Measurements from ENCODE around the gene PER1.
A peak's percentile ranks its signal among the peaks of the same experiment; 100 is the strongest.

Gene PER1

GRCh38 chr17:8160741-8161221 is 8.6 kb upstream of the PER1 start:
- Histone ChIP-seq H3K79me1 (replicated peaks; ENCODE audit: low read length, poor library complexity, severe bottlenecking) (peaks cover 18% of the 10 kb centered on the region), H3K4me3 (ENCODE audit: insufficient read depth in 1 of 2, low read depth in 1 of 2, low read length in 2 of 2) (no peak overlapping the region)

GRCh38 chr17:8160224-8160577 is 8.0 kb upstream of the PER1 start:
- peaks cover 38% of the 10 kb centered on the region for H3K4me1 ChIP-seq (ENCODE audit: control insufficient read depth, insufficient read depth, low read depth, low read length)
- H2AK5ac ChIP-seq (ENCODE audit: low read length, severe bottlenecking): no peak overlapping the region
- H3K4me3 ChIP-seq (ENCODE audit: insufficient read depth in 1 of 2, low read depth in 1 of 2, low read length in 2 of 2): no peak overlapping the region
- H3K14ac ChIP-seq (ENCODE audit: low read length in 2 of 2): no peak overlapping the region
- H2BK15ac ChIP-seq (ENCODE audit: low read depth, poor library complexity, severe bottlenecking): no peak overlapping the region
- no peak overlapping the region for H3K9ac ChIP-seq (ENCODE audit: low read length)
- DNase-seq: peak; percentile 7
- H4K91ac ChIP-seq (ENCODE audit: low read length): no peak overlapping the region
- no peak overlapping the region for H3K4me2 ChIP-seq (ENCODE audit: low read length, poor library complexity, severe bottlenecking)
- WGBS: 78% methylated on average over 3 of the region's 4 CpGs
- no peak overlapping the region for H2BK5ac ChIP-seq (ENCODE audit: low read depth, low read length, poor library complexity, severe bottlenecking)
- no peak overlapping the region for H3K4ac ChIP-seq (ENCODE audit: low read depth in 1 of 2, low read length in 2 of 2)
- H3K36me3 ChIP-seq (ENCODE audit: control insufficient read depth in 1 of 2, insufficient read depth in 2 of 2, low read depth in 1 of 2, low read length in 2 of 2): peaks cover 20 to 24% of the 10 kb centered on the region in 2 experiments
- H3K23ac ChIP-seq (ENCODE audit: low read length in 2 of 2): no peak overlapping the region
- no peak overlapping the region for H2BK120ac ChIP-seq (ENCODE audit: low read depth, low read length)
- H3K79me1 ChIP-seq (replicated peaks; ENCODE audit: low read length, poor library complexity, severe bottlenecking): peaks cover 24% of the 10 kb centered on the region
- no peak overlapping the region for H3K27ac ChIP-seq (ENCODE audit: low read length, poor library complexity, severe bottlenecking)
- no peaks in the 10 kb centered on the region for H3K27me3 ChIP-seq (ENCODE audit: control insufficient read depth in 1 of 2, insufficient read depth in 1 of 2, low read length in 2 of 2)
- H4K8ac ChIP-seq (ENCODE audit: low read length): no peak overlapping the region
- H2BK12ac ChIP-seq (ENCODE audit: low read length in 2 of 2): no peak overlapping the region
- H3K9me3 ChIP-seq (ENCODE audit: control insufficient read depth, low read length): no peaks in the 10 kb centered on the region
- H3K18ac ChIP-seq (ENCODE audit: low read depth in 1 of 2, low read length in 2 of 2): no peak overlapping the region
- no peak overlapping the region for H2AFZ ChIP-seq (ENCODE audit: low read depth, low read length)

More at GRCh38 chr17:8160741-8161221, 8.6 kb upstream of the PER1 start:
- Histone ChIP-seq H3K4me1 (ENCODE audit: control insufficient read depth, insufficient read depth, low read depth, low read length) (peaks cover 32% of the 10 kb centered on the region), H3K36me3 (ENCODE audit: control insufficient read depth in 1 of 2, insufficient read depth in 2 of 2, low read depth in 1 of 2, low read length in 2 of 2) (peaks cover 20 to 24% of the 10 kb centered on the region in 2 experiments), H3K23ac (ENCODE audit: low read length in 2 of 2) (no peak overlapping the region), H3K9me3 (ENCODE audit: control insufficient read depth, low read length) (no peaks in the 10 kb centered on the region), H3K14ac (ENCODE audit: low read length in 2 of 2) (no peak overlapping the region), H4K91ac (ENCODE audit: low read length) (no peak overlapping the region), H3K4me2 (ENCODE audit: low read length, poor library complexity, severe bottlenecking) (no peak overlapping the region), H3K27me3 (ENCODE audit: control insufficient read depth in 1 of 2, insufficient read depth in 1 of 2, low read length in 2 of 2) (no peaks in the 10 kb centered on the region), H3K9ac (ENCODE audit: low read length) (peak overlapping the region; percentile 99), H2BK5ac (ENCODE audit: low read depth, low read length, poor library complexity, severe bottlenecking) (no peak overlapping the region), H2AK5ac (ENCODE audit: low read length, severe bottlenecking) (no peak overlapping the region), H3K27ac (ENCODE audit: low read length, poor library complexity, severe bottlenecking) (no peak overlapping the region), H4K8ac (ENCODE audit: low read length) (no peak overlapping the region), H3K18ac (ENCODE audit: low read depth in 1 of 2, low read length in 2 of 2) (no peak overlapping the region), H3K4ac (ENCODE audit: low read depth in 1 of 2, low read length in 2 of 2) (no peak overlapping the region), H2BK15ac (ENCODE audit: low read depth, poor library complexity, severe bottlenecking) (no peak overlapping the region), H2AFZ (ENCODE audit: low read depth, low read length) (no peak overlapping the region), H2BK120ac (ENCODE audit: low read depth, low read length) (no peak overlapping the region), H2BK12ac (ENCODE audit: low read length in 2 of 2) (no peak overlapping the region)
- WGBS: 88% methylated on average over 4 of the region's 5 CpGs
- DNase-seq: peak; percentile 7

GRCh38 chr17:8159459-8160223 is 7.4 kb upstream of the PER1 start:
- no peak overlapping the region for H3K9ac ChIP-seq (ENCODE audit: low read length)
- no peaks in the 10 kb centered on the region for H3K9me3 ChIP-seq (ENCODE audit: control insufficient read depth, low read length)
- peaks cover 37% of the 10 kb centered on the region for H3K4me1 ChIP-seq (ENCODE audit: control insufficient read depth, insufficient read depth, low read depth, low read length)
- H3K27me3 ChIP-seq (ENCODE audit: control insufficient read depth in 1 of 2, insufficient read depth in 1 of 2, low read length in 2 of 2): no peaks in the 10 kb centered on the region
- H4K8ac ChIP-seq (ENCODE audit: low read length): no peak overlapping the region
- H2AFZ ChIP-seq (ENCODE audit: low read depth, low read length): no peak overlapping the region
- WGBS: 96% methylated on average over 3 of the region's 4 CpGs
- H3K18ac ChIP-seq (ENCODE audit: low read depth in 1 of 2, low read length in 2 of 2): no peak overlapping the region
- H2AK5ac ChIP-seq (ENCODE audit: low read length, severe bottlenecking): peak overlapping the region; percentile 33
- H2BK15ac ChIP-seq (ENCODE audit: low read depth, poor library complexity, severe bottlenecking): no peak overlapping the region
- H3K4ac ChIP-seq (ENCODE audit: low read depth in 1 of 2, low read length in 2 of 2): no peak overlapping the region
- peaks cover 24% of the 10 kb centered on the region for H3K79me1 ChIP-seq (replicated peaks; ENCODE audit: low read length, poor library complexity, severe bottlenecking)
- H3K4me2 ChIP-seq (ENCODE audit: low read length, poor library complexity, severe bottlenecking): no peak overlapping the region
- H2BK5ac ChIP-seq (ENCODE audit: low read depth, low read length, poor library complexity, severe bottlenecking): no peak overlapping the region
- H2BK120ac ChIP-seq (ENCODE audit: low read depth, low read length): no peak overlapping the region
- H3K23ac ChIP-seq (ENCODE audit: low read length in 2 of 2): peak overlapping the region in 1 of 2 experiments; percentile 43
- H4K91ac ChIP-seq (ENCODE audit: low read length): no peak overlapping the region
- no peak overlapping the region for H2BK12ac ChIP-seq (ENCODE audit: low read length in 2 of 2)
- peaks cover 20 to 24% of the 10 kb centered on the region in 2 experiments for H3K36me3 ChIP-seq (ENCODE audit: control insufficient read depth in 1 of 2, insufficient read depth in 2 of 2, low read depth in 1 of 2, low read length in 2 of 2)
- no peak overlapping the region for H3K27ac ChIP-seq (ENCODE audit: low read length, poor library complexity, severe bottlenecking)
- DNase-seq: no peak
- no peak overlapping the region for H3K4me3 ChIP-seq (ENCODE audit: insufficient read depth in 1 of 2, low read depth in 1 of 2, low read length in 2 of 2)
- no peak overlapping the region for H3K14ac ChIP-seq (ENCODE audit: low read length in 2 of 2)

GRCh38 chr17:8159032-8159400 is 6.8 kb upstream of the PER1 start:
- no peak overlapping the region for H2BK120ac ChIP-seq (ENCODE audit: low read depth, low read length)
- H2BK15ac ChIP-seq (ENCODE audit: low read depth, poor library complexity, severe bottlenecking): no peak overlapping the region
- H3K18ac ChIP-seq (ENCODE audit: low read depth in 1 of 2, low read length in 2 of 2): no peak overlapping the region
- no peak overlapping the region for H2BK5ac ChIP-seq (ENCODE audit: low read depth, low read length, poor library complexity, severe bottlenecking)
- H3K4me3 ChIP-seq (ENCODE audit: insufficient read depth in 1 of 2, low read depth in 1 of 2, low read length in 2 of 2): no peak overlapping the region
- H3K14ac ChIP-seq (ENCODE audit: low read length in 2 of 2): no peak overlapping the region
- no peak overlapping the region for H2AK5ac ChIP-seq (ENCODE audit: low read length, severe bottlenecking)
- no peak overlapping the region for H3K9ac ChIP-seq (ENCODE audit: low read length)
- H3K4me2 ChIP-seq (ENCODE audit: low read length, poor library complexity, severe bottlenecking): no peak overlapping the region
- no peak overlapping the region for H4K91ac ChIP-seq (ENCODE audit: low read length)
- no peak overlapping the region for H4K8ac ChIP-seq (ENCODE audit: low read length)
- no peak overlapping the region for H3K23ac ChIP-seq (ENCODE audit: low read length in 2 of 2)
- H3K4ac ChIP-seq (ENCODE audit: low read depth in 1 of 2, low read length in 2 of 2): no peak overlapping the region
- no peak for DNase-seq
- no peak overlapping the region for H3K27ac ChIP-seq (ENCODE audit: low read length, poor library complexity, severe bottlenecking)
- WGBS: 53% methylated on average over 2 of the region's 3 CpGs
- H3K9me3 ChIP-seq (ENCODE audit: control insufficient read depth, low read length): no peaks in the 10 kb centered on the region
- peaks cover 38% of the 10 kb centered on the region for H3K4me1 ChIP-seq (ENCODE audit: control insufficient read depth, insufficient read depth, low read depth, low read length)
- H2AFZ ChIP-seq (ENCODE audit: low read depth, low read length): no peak overlapping the region
- H2BK12ac ChIP-seq (ENCODE audit: low read length in 2 of 2): no peak overlapping the region
- H3K36me3 ChIP-seq (ENCODE audit: control insufficient read depth in 1 of 2, insufficient read depth in 2 of 2, low read depth in 1 of 2, low read length in 2 of 2): peaks cover 20 to 24% of the 10 kb centered on the region in 2 experiments
- no peaks in the 10 kb centered on the region for H3K27me3 ChIP-seq (ENCODE audit: control insufficient read depth in 1 of 2, insufficient read depth in 1 of 2, low read length in 2 of 2)
- H3K79me1 ChIP-seq (replicated peaks; ENCODE audit: low read length, poor library complexity, severe bottlenecking): peaks cover 26% of the 10 kb centered on the region
